Left ventricle myocardium inferior (tissue), 1 donor: Measurements from ENCODE around the gene NELL1. TPM values are rescaled to one million over a fixed set of nuclear protein-coding genes. Genes with fewer than 3 reads are reported as not detected.

ENCODE experiments used
- DNase-seq: peaks from one replicate; pipeline ENCODE4 v3.0.0-alpha.2; 2020
- H3K27ac ChIP-seq: fragments of 200-600 bp; replicated peaks from 2 replicates; pipeline ENCODE4 v1.8.0; 2021
- H3K27me3 ChIP-seq: fragments of 200-600 bp; 2 replicates; pipeline ENCODE4 v1.8.0; 2021; ENCODE audit warnings: low read depth
- H3K36me3 ChIP-seq: fragments of 200-600 bp; 2 replicates; pipeline ENCODE4 v1.8.0; 2021
- H3K4me1 ChIP-seq: fragments of 200-600 bp; 2 replicates; pipeline ENCODE4 v1.8.0; 2021
- H3K4me3 ChIP-seq: fragments of 200-600 bp; 2 replicates; pipeline ENCODE4 v1.8.0; 2021; ENCODE audit warnings: mild to moderate bottlenecking, moderate library complexity
- H3K9me3 ChIP-seq: fragments of 200-600 bp; replicated peaks from 2 replicates; pipeline ENCODE4 v1.8.0; 2021
- intact Hi-C: fragments of 100-400 bp; cut with micrococcal nuclease; formaldehyde crosslinking; loops from one replicate; pipeline ENCODE4 v1.11.0; 2022
- total RNA-seq: library from RNA; stranded (reverse); fragmentation: NEBNext Ultra II Directional; extraction: Animal tissue kit (Norgen Biotek cat#: 25700); gene quantifications from one replicate; pipeline ENCODE4 v1.2.1, GENCODE V29; 2021
- TF ChIP-seq, protein P1 (sequence below): fragments of 200-600 bp; IDR thresholded peaks from 2 replicates; pipeline ENCODE4 v1.8.0; 2021; ENCODE audit warnings: antibody characterized with exemption, mild to moderate bottlenecking, borderline replicate concordance
- donor health status: DM: no; HTN: yes; CAD: no; lungs with severe emphysema.

NELL1 gene
- total RNA-seq, 1 donor from 2014 or later, result not detected

DNA sequence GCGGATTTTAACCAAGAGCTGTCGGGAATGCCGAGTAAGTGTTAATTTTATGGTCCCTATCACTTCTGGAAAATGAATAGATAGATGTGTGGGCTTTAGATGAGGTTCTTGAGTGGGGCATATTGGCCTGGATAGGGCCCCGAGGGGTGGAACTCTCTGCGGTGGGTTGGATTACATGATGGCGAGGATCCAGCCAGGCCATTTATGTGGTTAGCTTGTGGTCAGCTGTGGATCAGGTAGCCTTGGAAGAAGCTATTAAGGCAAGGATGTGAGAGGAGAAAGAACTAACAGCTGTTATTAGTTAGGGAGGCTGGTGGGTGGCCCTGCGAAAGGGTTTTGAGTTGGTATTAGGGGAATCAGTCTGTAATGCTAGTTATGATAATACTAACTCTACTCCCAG, 268.4 kb downstream of the NELL1 start:
- H3K4me1 ChIP-seq, result no peaks in the 10 kb centered on the region
- H3K36me3 ChIP-seq, result no peaks in the 10 kb centered on the region
- no peak overlapping the region for H3K27ac ChIP-seq
- no peaks in the 10 kb centered on the region for H3K9me3 ChIP-seq
- H3K27me3 ChIP-seq, result no peaks in the 10 kb centered on the region
- intact Hi-C loops, result no loop called here
- DNase-seq, result no peak
- H3K4me3 ChIP-seq, result no peak overlapping the region
- TF ChIP-seq, protein P1, sequence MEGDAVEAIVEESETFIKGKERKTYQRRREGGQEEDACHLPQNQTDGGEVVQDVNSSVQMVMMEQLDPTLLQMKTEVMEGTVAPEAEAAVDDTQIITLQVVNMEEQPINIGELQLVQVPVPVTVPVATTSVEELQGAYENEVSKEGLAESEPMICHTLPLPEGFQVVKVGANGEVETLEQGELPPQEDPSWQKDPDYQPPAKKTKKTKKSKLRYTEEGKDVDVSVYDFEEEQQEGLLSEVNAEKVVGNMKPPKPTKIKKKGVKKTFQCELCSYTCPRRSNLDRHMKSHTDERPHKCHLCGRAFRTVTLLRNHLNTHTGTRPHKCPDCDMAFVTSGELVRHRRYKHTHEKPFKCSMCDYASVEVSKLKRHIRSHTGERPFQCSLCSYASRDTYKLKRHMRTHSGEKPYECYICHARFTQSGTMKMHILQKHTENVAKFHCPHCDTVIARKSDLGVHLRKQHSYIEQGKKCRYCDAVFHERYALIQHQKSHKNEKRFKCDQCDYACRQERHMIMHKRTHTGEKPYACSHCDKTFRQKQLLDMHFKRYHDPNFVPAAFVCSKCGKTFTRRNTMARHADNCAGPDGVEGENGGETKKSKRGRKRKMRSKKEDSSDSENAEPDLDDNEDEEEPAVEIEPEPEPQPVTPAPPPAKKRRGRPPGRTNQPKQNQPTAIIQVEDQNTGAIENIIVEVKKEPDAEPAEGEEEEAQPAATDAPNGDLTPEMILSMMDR, result no peak

DNA sequence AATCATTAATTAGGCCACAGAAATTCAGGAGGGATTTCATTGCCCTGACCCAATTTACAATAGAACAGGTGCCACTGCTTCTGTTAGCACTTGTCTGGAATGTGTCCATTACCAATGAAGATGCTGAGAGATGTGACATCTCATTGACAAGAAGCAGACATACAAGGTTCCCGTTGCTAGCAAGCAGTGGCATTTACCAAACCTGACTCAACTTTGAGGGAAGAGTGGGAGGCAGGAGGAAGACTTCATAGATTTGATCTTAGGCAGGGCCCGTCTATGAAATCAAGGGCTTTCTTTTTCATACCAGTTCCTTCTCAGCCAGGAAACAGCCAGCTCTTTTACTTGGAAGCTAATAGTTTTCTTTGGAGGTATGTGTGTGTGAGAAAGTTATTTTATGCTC, 280.2 kb downstream of the NELL1 start:
- H3K9me3 ChIP-seq, result no peaks in the 10 kb centered on the region
- H3K4me1 ChIP-seq, result no peaks in the 10 kb centered on the region

DNA sequence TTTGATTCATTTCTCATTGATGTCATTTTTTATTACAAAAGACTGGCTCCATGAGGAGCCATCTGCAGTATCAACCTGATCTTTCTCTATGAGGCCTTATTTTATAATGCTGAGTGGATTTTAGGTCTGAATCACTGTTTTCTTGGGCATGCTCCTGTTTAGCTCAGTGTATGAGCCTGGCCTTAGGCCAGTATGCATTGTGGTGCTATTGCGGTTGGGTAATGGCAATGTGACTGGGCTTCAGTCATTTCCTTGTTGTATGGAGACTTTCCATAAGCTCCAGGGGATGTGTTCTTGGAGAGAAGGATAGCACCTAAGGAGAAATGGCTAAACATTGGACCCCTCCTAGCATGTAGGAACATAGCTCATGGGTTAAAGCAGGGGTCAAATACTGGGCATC, 293.2 kb downstream of the NELL1 start:
- H3K27me3 ChIP-seq, result no peaks in the 10 kb centered on the region
- no peak overlapping the region for H3K27ac ChIP-seq
- DNase-seq, result no peak
- intact Hi-C loops, result no loop called here
- H3K4me1 ChIP-seq, result no peaks in the 10 kb centered on the region
- no peaks in the 10 kb centered on the region for H3K9me3 ChIP-seq
- TF ChIP-seq, protein P1, result no peak
- H3K36me3 ChIP-seq, result no peaks in the 10 kb centered on the region
- H3K4me3 ChIP-seq, result no peak overlapping the region

More for the DNA sequence above, 280.2 kb downstream of the NELL1 start:
- TF ChIP-seq, protein P1, result no peak
- Histone ChIP-seq H3K27me3 (no peaks in the 10 kb centered on the region), H3K36me3 (no peaks in the 10 kb centered on the region), H3K4me3 (no peak overlapping the region), H3K27ac (no peak overlapping the region)
- no peak for DNase-seq
- intact Hi-C loops, result no loop called here

DNA sequence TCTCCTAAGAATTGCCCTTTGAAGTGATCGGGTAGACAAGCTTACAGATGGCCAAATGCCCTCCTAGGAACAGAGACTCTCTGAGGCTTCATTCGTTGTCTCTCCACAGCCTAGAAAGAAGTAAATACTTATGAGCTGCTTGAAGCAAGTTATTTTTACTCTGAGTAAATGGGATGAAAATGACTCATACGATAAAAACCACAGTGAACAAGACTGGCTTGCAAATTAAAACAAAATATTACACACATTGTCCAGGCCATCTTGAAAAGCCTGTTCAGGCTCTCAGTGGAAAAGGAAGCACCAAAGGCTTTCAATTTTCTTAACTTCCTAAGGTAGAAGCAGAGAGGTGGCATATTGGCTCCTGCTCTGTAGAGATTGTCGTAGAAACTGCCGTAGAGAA, 294.2 kb downstream of the NELL1 start:
- Histone ChIP-seq H3K27ac (no peak overlapping the region), H3K4me3 (no peak overlapping the region), H3K4me1 (no peaks in the 10 kb centered on the region), H3K27me3 (no peaks in the 10 kb centered on the region), H3K9me3 (no peaks in the 10 kb centered on the region), H3K36me3 (no peaks in the 10 kb centered on the region)
- intact Hi-C loops, result no loop called here
- no peak for DNase-seq
- TF ChIP-seq, protein P1, result no peak

DNA sequence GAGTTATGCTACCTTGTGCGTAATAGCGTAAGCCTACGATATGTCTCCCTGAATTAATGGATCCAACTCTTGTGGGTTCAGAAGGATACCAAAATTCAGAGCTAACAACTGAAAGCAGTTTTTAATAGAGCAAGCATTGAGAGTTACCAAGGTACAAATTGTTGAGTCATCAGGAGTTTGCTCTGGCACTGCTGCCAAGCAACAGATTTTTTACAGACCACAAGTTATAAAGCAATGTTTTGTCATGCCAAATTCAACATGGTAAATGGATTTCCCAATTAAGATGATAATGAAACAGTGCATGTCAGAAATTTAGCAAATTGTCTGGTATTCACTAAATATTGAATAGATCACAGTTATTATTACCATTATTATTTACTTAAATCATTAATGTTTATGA, 295.6 kb downstream of the NELL1 start:
- no peaks in the 10 kb centered on the region for H3K4me1 ChIP-seq
- H3K27me3 ChIP-seq, result no peaks in the 10 kb centered on the region
- no peaks in the 10 kb centered on the region for H3K9me3 ChIP-seq
- H3K4me3 ChIP-seq, result no peak overlapping the region
- H3K27ac ChIP-seq, result no peak overlapping the region
- intact Hi-C loops, result no loop called here
- TF ChIP-seq, protein P1, result no peak
- DNase-seq, result no peak
- H3K36me3 ChIP-seq, result no peaks in the 10 kb centered on the region

DNA sequence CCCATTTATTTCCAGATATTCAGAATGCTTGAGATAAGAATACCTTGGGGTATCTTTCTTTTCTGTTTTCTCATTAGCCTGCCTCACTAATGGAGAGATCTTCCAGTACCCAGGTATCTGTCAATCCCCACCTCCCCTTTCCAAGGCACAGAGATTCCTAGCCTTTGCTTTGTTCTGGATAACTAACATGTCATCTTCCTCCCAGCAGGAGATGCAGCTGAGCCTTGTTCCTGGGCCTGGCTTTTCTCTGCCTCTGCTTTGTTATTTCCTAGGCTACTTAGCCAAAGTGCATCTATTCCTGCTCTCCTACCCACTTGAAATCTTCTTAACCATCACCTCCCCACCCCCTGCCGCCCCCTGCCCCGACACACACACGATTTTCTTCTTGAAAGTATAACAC, 297.1 kb downstream of the NELL1 start:
- no peaks in the 10 kb centered on the region for H3K9me3 ChIP-seq
- DNase-seq, result no peak
- no peaks in the 10 kb centered on the region for H3K4me1 ChIP-seq
- H3K36me3 ChIP-seq, result no peaks in the 10 kb centered on the region
- H3K4me3 ChIP-seq, result no peak overlapping the region
- no peak overlapping the region for H3K27ac ChIP-seq
- intact Hi-C loops, result no loop called here
- H3K27me3 ChIP-seq, result no peaks in the 10 kb centered on the region
- TF ChIP-seq, protein P1, result no peak
